Retinal pigment epithelial cell (primary cell): ENCODE results near the gene MS4A12.
"Not testable (repeated sequence)": the region's sequence is repeated elsewhere in the genome, so short reads cannot be mapped to it uniquely, and the experiment has no call there.

Experiments used
- DNase-seq: peaks from one replicate; pipeline ENCODE4 v3.0.0-alpha.2; 2010; ENCODE audit warnings: low read depth
- H3K4me3 ChIP-seq: 2 replicates; pipeline ENCODE4 v1.5.1; 2011; ENCODE audit warnings: mild to moderate bottlenecking, low read length, control low read depth, moderate library complexity
- TF ChIP-seq, protein P1 (sequence below): conservative IDR thresholded peaks from 2 replicates; pipeline ENCODE4 v1.5.1; 2011; ENCODE audit warnings: low read depth, low read length, control low read depth, inconsistent platforms

The MS4A12 gene, protein sequence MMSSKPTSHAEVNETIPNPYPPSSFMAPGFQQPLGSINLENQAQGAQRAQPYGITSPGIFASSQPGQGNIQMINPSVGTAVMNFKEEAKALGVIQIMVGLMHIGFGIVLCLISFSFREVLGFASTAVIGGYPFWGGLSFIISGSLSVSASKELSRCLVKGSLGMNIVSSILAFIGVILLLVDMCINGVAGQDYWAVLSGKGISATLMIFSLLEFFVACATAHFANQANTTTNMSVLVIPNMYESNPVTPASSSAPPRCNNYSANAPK

GRCh38 chr11:60492488-60493009 lies at the start of gene MS4A12:
Gene MS4A12, plus strand, starts transcription at chr11:60492778. Its CDS starts 4,541 bp downstream, at chr11:60497319.
- TF ChIP-seq, protein P1, sequence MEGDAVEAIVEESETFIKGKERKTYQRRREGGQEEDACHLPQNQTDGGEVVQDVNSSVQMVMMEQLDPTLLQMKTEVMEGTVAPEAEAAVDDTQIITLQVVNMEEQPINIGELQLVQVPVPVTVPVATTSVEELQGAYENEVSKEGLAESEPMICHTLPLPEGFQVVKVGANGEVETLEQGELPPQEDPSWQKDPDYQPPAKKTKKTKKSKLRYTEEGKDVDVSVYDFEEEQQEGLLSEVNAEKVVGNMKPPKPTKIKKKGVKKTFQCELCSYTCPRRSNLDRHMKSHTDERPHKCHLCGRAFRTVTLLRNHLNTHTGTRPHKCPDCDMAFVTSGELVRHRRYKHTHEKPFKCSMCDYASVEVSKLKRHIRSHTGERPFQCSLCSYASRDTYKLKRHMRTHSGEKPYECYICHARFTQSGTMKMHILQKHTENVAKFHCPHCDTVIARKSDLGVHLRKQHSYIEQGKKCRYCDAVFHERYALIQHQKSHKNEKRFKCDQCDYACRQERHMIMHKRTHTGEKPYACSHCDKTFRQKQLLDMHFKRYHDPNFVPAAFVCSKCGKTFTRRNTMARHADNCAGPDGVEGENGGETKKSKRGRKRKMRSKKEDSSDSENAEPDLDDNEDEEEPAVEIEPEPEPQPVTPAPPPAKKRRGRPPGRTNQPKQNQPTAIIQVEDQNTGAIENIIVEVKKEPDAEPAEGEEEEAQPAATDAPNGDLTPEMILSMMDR: no peak
- no peak for DNase-seq
- no peak within 1 kb of the TSS for H3K4me3 ChIP-seq

DNA sequence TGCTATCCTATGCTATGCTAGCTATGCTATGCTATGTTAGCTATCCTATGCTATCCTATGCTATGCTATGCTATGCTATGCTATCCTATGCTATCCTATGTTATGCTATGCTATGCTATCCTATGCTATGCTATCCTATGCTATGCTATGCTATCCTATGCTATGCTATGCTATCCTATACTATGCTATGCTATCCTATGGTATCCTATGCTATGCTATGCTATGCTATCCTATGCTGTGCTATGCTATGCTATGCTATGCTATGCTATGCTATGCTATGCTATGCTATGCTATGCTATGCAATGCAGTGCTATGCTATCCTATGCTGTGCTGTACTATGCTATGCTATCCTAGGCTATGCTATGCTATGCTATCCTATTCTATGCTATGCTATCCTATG lies 45.5 kb upstream of the MS4A12 start:
- TF ChIP-seq, protein P1: no peak
- no peak overlapping the region for H3K4me3 ChIP-seq
- DNase-seq: no peak

DNA sequence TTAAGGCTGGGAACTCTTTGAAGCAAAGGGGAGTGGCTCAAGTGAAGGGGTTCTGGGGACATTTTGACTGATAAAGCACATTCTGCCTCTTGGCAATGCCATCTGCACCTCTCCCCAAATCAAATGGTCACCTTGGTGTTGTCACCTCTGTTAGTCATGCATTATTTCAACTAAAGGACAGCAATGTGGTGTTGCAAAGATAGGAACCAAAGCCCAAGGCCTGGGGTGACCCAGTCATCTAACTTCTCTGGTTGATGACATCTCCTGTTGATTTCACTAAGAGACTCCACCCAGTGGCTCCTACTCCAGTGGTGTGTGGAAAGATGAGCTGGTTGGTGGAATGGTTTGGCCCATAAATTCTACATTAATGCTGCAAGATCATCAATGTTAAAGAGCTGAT lies 44.7 kb upstream of the MS4A12 start:
- TF ChIP-seq, protein P1: no peak
- H3K4me3 ChIP-seq: no peak overlapping the region
- DNase-seq: no peak

DNA sequence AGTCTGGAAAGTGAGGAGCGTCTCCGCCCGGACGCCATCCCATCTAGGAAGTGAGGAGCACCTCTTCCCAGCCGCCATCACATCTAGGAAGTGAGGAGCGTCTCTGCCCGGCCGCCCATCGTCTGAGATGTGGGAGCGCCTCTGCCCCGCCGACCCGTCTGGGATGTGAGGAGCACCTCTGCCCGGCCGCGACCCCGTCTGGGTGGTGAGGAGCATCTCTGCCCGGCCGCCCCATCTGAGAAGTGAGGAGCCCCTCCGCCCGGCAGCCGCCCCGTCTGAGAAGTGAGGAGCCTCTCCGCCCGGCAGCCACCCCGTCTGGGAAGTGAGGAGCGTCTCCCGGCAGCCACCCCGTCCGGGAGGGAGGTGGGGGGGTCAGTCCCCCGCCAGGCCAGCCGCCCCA lies 41.4 kb upstream of the MS4A12 start:
- not testable (repeated sequence) for DNase-seq

DNA sequence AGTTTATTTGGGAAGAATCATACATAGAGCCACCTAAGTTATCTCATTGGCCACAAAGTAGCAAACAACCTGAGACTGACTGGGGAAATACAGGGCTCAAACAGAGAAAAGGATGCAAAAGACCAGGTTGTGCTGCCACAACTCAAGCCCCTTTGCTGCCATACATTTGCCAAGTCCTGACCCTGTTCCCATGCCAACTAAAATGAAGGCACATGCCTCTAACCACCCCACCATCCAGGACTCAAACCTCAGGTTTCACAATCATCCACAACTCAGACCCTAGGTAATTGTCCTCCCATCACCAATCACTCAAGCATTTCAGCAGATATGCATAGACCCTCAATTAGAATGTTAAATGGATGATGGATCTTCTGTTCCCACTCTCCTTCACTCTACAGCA lies 38.4 kb upstream of the MS4A12 start:
- TF ChIP-seq, protein P1: no peak
- DNase-seq: no peak
- no peak overlapping the region for H3K4me3 ChIP-seq

More for the DNA sequence above, 41.4 kb upstream of the MS4A12 start:
- not testable (repeated sequence) for H3K4me3 ChIP-seq

- DNase-seq: no peak
These were observed 37.0 kb upstream of the MS4A12 start, which contains the start of gene MS4A1 for GRCh38 chr11:60455531-60456042. Gene MS4A1, plus strand, starts transcription at chr11:60455847. Its CDS starts 6,528 bp downstream, at chr11:60462375.

DNA sequence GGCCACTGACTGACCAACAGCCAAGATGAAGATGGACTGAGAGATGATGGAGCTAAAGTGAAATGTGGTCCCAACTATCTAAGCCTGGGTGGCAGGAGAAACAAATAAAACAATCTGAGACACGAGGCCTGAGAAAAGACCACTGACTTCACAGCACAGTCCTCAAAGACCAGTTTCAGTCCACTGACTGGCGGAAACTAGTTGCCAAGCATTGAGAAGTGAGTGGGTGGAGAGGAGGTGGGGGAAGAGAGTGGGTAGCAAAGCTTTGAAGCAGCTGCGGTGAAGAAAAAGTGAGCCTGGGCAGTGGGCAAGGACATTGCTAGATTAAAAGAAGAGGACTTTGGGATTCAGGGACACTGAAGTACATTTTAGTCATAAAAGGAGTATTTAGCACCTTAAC lies 35.0 kb upstream of the MS4A12 start:
- DNase-seq: no peak
- H3K4me3 ChIP-seq: no peak overlapping the region
- TF ChIP-seq, protein P1: no peak

More at GRCh38 chr11:60455531-60456042, 37.0 kb upstream of the MS4A12 start, which contains the start of gene MS4A1:
- no peak within 1 kb of the TSS for H3K4me3 ChIP-seq
- TF ChIP-seq, protein P1: no peak
